ENCODE data around the gene OR6K2. TPM values are rescaled to one million over a fixed set of nuclear protein-coding genes. Genes with fewer than 3 reads are reported as not detected.

The OR6K2 gene
- total and polyA plus RNA-seq, 12 donors = not detected

GRCh38 chr1:158719664-158720063 lies 19.2 kb upstream of the OR6K2 start:
- ATAC-seq (no peak), DNase-seq (no peak)
- Histone ChIP-seq H3K4me3 (no peak overlapping the region), H3K9me3 (no peaks in the 10 kb centered on the region), H3K36me3 (no peaks in the 10 kb centered on the region), H3K27me3 (no peaks in the 10 kb centered on the region), H3K27ac (no peak overlapping the region), H3K4me1 (no peaks in the 10 kb centered on the region)
- 67 to 68% methylated on average over 3 of the region's 3 CpGs for WGBS, 2 donors
- no peak for TF ChIP-seq CTCF (IDR thresholded peaks at IDR 0.05)
- intact Hi-C loops (cut with DNase I) = no loop called here

GRCh38 chr1:158717344-158717743 lies 16.9 kb upstream of the OR6K2 start:
- H3K4me3 ChIP-seq = no peak overlapping the region
- no peaks in the 10 kb centered on the region for H3K4me1 ChIP-seq
- no peak overlapping the region for H3K27ac ChIP-seq
- no peaks in the 10 kb centered on the region for H3K27me3 ChIP-seq
- no peaks in the 10 kb centered on the region for H3K36me3 ChIP-seq
- 80 to 84% methylated on average over 6 of the region's 6 CpGs for WGBS, 2 donors
- intact Hi-C loops (cut with DNase I) = no loop called here
- TF ChIP-seq CTCF (IDR thresholded peaks at IDR 0.05) = no peak
- DNase-seq (no peak), ATAC-seq (no peak)
- no peaks in the 10 kb centered on the region for H3K9me3 ChIP-seq

GRCh38 chr1:158716335-158716734 lies 15.9 kb upstream of the OR6K2 start:
- no peaks in the 10 kb centered on the region for H3K27me3 ChIP-seq
- H3K9me3 ChIP-seq = no peaks in the 10 kb centered on the region
- H3K36me3 ChIP-seq = no peaks in the 10 kb centered on the region
- no peak for TF ChIP-seq CTCF (IDR thresholded peaks at IDR 0.05)
- 89% methylated on average over 1 of the region's 1 CpG for WGBS, 2 donors
- no peak overlapping the region for H3K27ac ChIP-seq
- ATAC-seq = no peak
- no peak for DNase-seq
- intact Hi-C loops (cut with DNase I) = no loop called here
- H3K4me3 ChIP-seq = no peak overlapping the region
- H3K4me1 ChIP-seq = no peaks in the 10 kb centered on the region

- DNase-seq (no peak), ATAC-seq (no peak)
- TF ChIP-seq CTCF (IDR thresholded peaks at IDR 0.05) = no peak
- no peaks in the 10 kb centered on the region for H3K4me1 ChIP-seq
- H3K36me3 ChIP-seq = no peaks in the 10 kb centered on the region
- H3K27ac ChIP-seq = no peak overlapping the region
- H3K9me3 ChIP-seq = no peaks in the 10 kb centered on the region
- no peak overlapping the region for H3K4me3 ChIP-seq
- WGBS, 2 donors = 42 to 50% methylated on average over 1 of the region's 1 CpG
- intact Hi-C loops (cut with DNase I) = no loop called here
- H3K27me3 ChIP-seq = no peaks in the 10 kb centered on the region
Observed at GRCh38 chr1:158714754-158715153, 14.3 kb upstream of the OR6K2 start.

- 68 to 71% methylated on average over 4 of the region's 4 CpGs for WGBS, 2 donors
- H3K27me3 ChIP-seq = no peaks in the 10 kb centered on the region
- no peak overlapping the region for H3K27ac ChIP-seq
- ATAC-seq = no peak
- H3K36me3 ChIP-seq = no peaks in the 10 kb centered on the region
- no peak overlapping the region for H3K4me3 ChIP-seq
- intact Hi-C loops (cut with DNase I) = no loop called here
- TF ChIP-seq CTCF (IDR thresholded peaks at IDR 0.05) = no peak
- H3K4me1 ChIP-seq = no peaks in the 10 kb centered on the region
- no peak for DNase-seq
- H3K9me3 ChIP-seq = no peaks in the 10 kb centered on the region
Observed at GRCh38 chr1:158711098-158711497, 10.6 kb upstream of the OR6K2 start.

Data from heart right ventricle (tissue), 16 donors.